ENCODE data around the gene VSTM2B. TPM values are rescaled to one million over a fixed set of nuclear protein-coding genes. Genes with fewer than 3 reads are reported as not detected.

Gene VSTM2B
- polyA plus RNA-seq, 1 of the 3 experiments (the other 2 are of a cell fraction): not detected

GRCh38 chr19:29566496-29567054 is 40.8 kb downstream of the VSTM2B start (continued):
- TF ChIP-seq USF2 (IDR thresholded peaks at IDR 0.05; ENCODE audit: borderline replicate concordance, low read depth, low read length) (no peak), TCF12 (IDR thresholded peaks at IDR 0.05) (no peak), PBX3 (IDR thresholded peaks at IDR 0.05) (no peak), JUND (IDR thresholded peaks at IDR 0.05) (no peak), ELF1 (IDR thresholded peaks at IDR 0.05) (no peak), MAX (IDR thresholded peaks at IDR 0.05; ENCODE audit: low read depth) (no peak)

GRCh38 chr19:29567366-29567915 is 41.6 kb downstream of the VSTM2B start:
- H3K9me2 ChIP-seq: no peaks in the 10 kb centered on the region
- WGBS (ENCODE audit: low lambda C conversion rate): 0% methylated on average over 2 of the region's 2 CpGs
- H3K4me3 ChIP-seq (ENCODE audit: low read depth in 2 of 2, low read length in 1 of 2): no peak overlapping the region
- H3K27ac ChIP-seq (ENCODE audit: low read depth in 2 of 2, low read length in 1 of 2): no peak overlapping the region
- H4K20me1 ChIP-seq (ENCODE audit: insufficient read depth): no peaks in the 10 kb centered on the region
- no peaks in the 10 kb centered on the region for H3K4me1 ChIP-seq (ENCODE audit: control insufficient read depth in 1 of 2, insufficient read depth in 2 of 2, low read depth in 1 of 2, low read length in 1 of 2)
- H3K9me3 ChIP-seq: no peaks in the 10 kb centered on the region
- POLR2A ChIA-PET: no interaction called here
- no peaks in the 10 kb centered on the region for H3F3A ChIP-seq (replicated peaks; ENCODE audit: insufficient read depth)
- CTCF ChIA-PET: no interaction called here
- H3K79me2 ChIP-seq (ENCODE audit: insufficient read depth): no peaks in the 10 kb centered on the region
- no peak overlapping the region for H3K9ac ChIP-seq
- DNase-seq: no peak
- peaks cover 30% of the 10 kb centered on the region; the same call in 1 of the 2 replicates for H3K27me3 ChIP-seq (ENCODE audit: insufficient read depth)
- no peak overlapping the region for H2AFZ ChIP-seq (ENCODE audit: low read depth)
- TF ChIP-seq ZBTB33 (IDR thresholded peaks at IDR 0.05; ENCODE audit: borderline replicate concordance, low read depth): no peak
- TF ChIP-seq GABPA (IDR thresholded peaks at IDR 0.05; ENCODE audit: low read depth): no peak
- no peak for TF ChIP-seq MEF2A (IDR thresholded peaks at IDR 0.05; ENCODE audit: borderline replicate concordance, low read depth)
- no peak for TF ChIP-seq TCF12 (IDR thresholded peaks at IDR 0.05)
- no peak for TF ChIP-seq YY1 (IDR thresholded peaks at IDR 0.05; ENCODE audit: low read depth)
- no peak for TF ChIP-seq PBX3 (IDR thresholded peaks at IDR 0.05)
- no peak for TF ChIP-seq NRF1 (IDR thresholded peaks at IDR 0.05; ENCODE audit: low read depth, low read length)
- no peak for TF ChIP-seq RFX5 (IDR thresholded peaks at IDR 0.05; ENCODE audit: low read length)
- H3K36me3 ChIP-seq (replicated peaks in 1 of 2; ENCODE audit: control insufficient read depth in 1 of 2, insufficient read depth in 2 of 2, low read length in 1 of 2): no peaks in the 10 kb centered on the region
- H3K4me2 ChIP-seq: no peak overlapping the region
